Activated CD8-positive, alpha-beta T cell treated with anti-CD3 and anti-CD28 coated beads for 36 hours (primary cell): ENCODE results near the gene CIPC. TPM values are rescaled to one million over a fixed set of nuclear protein-coding genes. Genes with fewer than 3 reads are reported as not detected.

Experiments
- ATAC-seq: fragments of 200-7000 bp; cut with Tn5 transposase; one replicate; pipeline ENCODE4 v1.10.0; 2021; ENCODE audit warnings: mild to moderate bottlenecking, moderate library complexity
- CTCF ChIA-PET: fragments of 350-600 bp; sonication (Branson Sonifier 250); formaldehyde crosslinking; loops from one replicate; lab custom pipeline; 2021; ENCODE audit warnings: antibody characterized with exemption; lab: Charles Lee
- POLR2A ChIA-PET: fragments of 350-600 bp; sonication (Branson Sonifier 250); formaldehyde crosslinking; loops from one replicate; lab custom pipeline; 2021; ENCODE audit warnings: antibody characterized with exemption; lab: Charles Lee
- DNase-seq: peaks from one replicate; pipeline ENCODE4 v3.0.0-alpha.2; 2020
- H3K27ac Mint-ChIP-seq: one replicate; pipeline ENCODE4 v1.8.0; 2021; ENCODE audit warnings: mild to moderate bottlenecking, mixed read lengths
- H3K27me3 Mint-ChIP-seq: one replicate; pipeline ENCODE4 v1.8.0; 2021; ENCODE audit warnings: mixed read lengths
- H3K36me3 Mint-ChIP-seq: one replicate; pipeline ENCODE4 v1.8.0; 2021; ENCODE audit warnings: low read depth, mixed read lengths
- H3K4me1 Mint-ChIP-seq: one replicate; pipeline ENCODE4 v1.8.0; 2021; ENCODE audit warnings: low read depth, mixed read lengths
- H3K4me3 Mint-ChIP-seq: one replicate; pipeline ENCODE4 v1.8.0; 2021; ENCODE audit warnings: mild to moderate bottlenecking, moderate library complexity, mixed read lengths
- H3K9me3 Mint-ChIP-seq: one replicate; pipeline ENCODE4 v1.8.0; 2021; ENCODE audit warnings: mixed read lengths
- intact Hi-C: fragments of 100-400 bp; cut with micrococcal nuclease; formaldehyde crosslinking; loops from one replicate; pipeline ENCODE4 v1.10.0; 2022
- total RNA-seq, 2 experiments: library from RNA; stranded (reverse); gene quantifications; one replicate each; pipeline ENCODE4 v1.2.3, GENCODE V29; 2021
- TF ChIP-seq, protein P1 (sequence below): fragments of 200-600 bp; IDR thresholded peaks from one replicate; pipeline ENCODE4 v1.8.0; 2022; ENCODE audit warnings: antibody characterized with exemption, mild to moderate bottlenecking

Gene CIPC
- total RNA-seq, 2 experiments from 2014 or later = 8.8 to 9.6 TPM

DNA sequence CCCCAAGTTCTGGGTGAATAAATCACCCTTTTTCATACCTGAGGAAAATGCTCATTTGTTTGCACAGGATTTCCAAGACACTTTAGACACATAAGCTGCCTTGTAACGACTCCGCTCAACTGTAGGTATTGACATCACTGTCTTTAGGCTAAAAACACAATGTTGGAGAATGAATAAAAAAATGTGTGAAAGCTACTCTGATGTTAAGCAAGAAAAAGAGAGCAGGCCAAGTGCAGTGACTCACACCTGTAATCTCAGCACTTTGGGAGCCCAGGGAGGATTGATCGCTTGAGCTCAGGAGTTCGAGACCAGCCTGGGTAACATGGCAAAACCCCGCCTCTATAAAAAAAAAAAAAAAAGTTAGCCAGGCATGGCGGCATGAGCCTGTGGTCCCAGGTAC is 11.1 kb upstream of the CIPC start:
- ATAC-seq = no peak
- ChIA-PET POLR2A (no interaction called here), CTCF (interaction anchor here (1.4 to 9.7 kb wide), 6 partner anchors 8 to 214 kb away, joined by 4 to 122 read pairs (median 22); no protein-coding TSS in a partner anchor)
- Mint-ChIP-seq H3K9me3 (peaks cover 11% of the 10 kb centered on the region), H3K27ac (no peak overlapping the region), H3K4me1 (peaks cover 5% of the 10 kb centered on the region), H3K27me3 (no peaks in the 10 kb centered on the region), H3K4me3 (no peak overlapping the region), H3K36me3 (peaks cover 5% of the 10 kb centered on the region)
- intact Hi-C loops = no loop called here
- DNase-seq = no peak
- TF ChIP-seq, protein P1, sequence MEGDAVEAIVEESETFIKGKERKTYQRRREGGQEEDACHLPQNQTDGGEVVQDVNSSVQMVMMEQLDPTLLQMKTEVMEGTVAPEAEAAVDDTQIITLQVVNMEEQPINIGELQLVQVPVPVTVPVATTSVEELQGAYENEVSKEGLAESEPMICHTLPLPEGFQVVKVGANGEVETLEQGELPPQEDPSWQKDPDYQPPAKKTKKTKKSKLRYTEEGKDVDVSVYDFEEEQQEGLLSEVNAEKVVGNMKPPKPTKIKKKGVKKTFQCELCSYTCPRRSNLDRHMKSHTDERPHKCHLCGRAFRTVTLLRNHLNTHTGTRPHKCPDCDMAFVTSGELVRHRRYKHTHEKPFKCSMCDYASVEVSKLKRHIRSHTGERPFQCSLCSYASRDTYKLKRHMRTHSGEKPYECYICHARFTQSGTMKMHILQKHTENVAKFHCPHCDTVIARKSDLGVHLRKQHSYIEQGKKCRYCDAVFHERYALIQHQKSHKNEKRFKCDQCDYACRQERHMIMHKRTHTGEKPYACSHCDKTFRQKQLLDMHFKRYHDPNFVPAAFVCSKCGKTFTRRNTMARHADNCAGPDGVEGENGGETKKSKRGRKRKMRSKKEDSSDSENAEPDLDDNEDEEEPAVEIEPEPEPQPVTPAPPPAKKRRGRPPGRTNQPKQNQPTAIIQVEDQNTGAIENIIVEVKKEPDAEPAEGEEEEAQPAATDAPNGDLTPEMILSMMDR = no peak

DNA sequence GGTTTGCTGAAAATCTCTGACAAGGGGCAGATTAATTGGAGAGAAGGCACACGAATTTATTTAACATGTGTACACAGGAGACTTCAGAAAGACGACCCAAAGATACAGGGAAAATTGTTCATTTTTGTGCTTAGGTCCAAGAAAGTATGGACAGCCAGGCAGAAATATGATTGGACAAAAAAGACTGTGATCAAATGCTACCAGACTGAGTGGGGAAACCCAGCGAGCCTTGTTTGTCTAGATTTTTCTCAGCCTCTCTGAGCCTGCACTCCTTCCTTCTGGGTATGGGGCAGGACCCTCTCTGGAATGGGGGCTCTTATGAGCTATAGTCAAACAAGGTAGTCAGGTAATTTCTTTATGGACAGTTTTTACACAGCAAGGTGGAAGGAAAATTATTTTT is 10.4 kb upstream of the CIPC start:
- Mint-ChIP-seq H3K4me3 (no peak overlapping the region), H3K36me3 (peaks cover 5% of the 10 kb centered on the region), H3K4me1 (peaks cover 5% of the 10 kb centered on the region), H3K27ac (no peak overlapping the region), H3K27me3 (no peaks in the 10 kb centered on the region), H3K9me3 (peaks cover 11% of the 10 kb centered on the region)
- CTCF ChIA-PET = interaction anchor here (1.1 to 9.7 kb wide), 5 partner anchors 12 to 215 kb away, joined by 4 to 122 read pairs (median 20); no protein-coding TSS in a partner anchor
- TF ChIP-seq, protein P1 = no peak
- no peak for DNase-seq
- intact Hi-C loops = no loop called here
- POLR2A ChIA-PET = no interaction called here
- ATAC-seq = no peak

DNA sequence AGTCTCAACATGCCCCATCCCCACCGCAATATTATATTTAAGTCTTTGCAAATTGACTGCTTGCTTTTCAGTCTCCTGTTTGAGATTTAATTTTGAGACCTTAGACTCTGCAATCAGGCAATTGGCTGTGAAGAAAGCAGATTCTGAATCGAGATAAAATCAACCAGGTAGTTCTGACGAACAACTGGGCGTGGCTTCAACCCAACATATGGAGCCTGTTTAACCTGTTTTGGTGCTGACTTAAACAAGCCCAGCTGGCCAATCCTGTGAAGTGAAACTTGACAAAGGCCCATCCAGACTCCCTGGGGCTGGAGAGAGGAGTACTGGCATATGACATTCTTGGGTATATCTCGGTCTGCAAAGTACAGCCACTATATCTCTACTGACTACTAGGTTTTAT is 9.8 kb upstream of the CIPC start:
- H3K27ac Mint-ChIP-seq = no peak overlapping the region
- TF ChIP-seq, protein P1 = no peak
- POLR2A ChIA-PET = no interaction called here

DNA sequence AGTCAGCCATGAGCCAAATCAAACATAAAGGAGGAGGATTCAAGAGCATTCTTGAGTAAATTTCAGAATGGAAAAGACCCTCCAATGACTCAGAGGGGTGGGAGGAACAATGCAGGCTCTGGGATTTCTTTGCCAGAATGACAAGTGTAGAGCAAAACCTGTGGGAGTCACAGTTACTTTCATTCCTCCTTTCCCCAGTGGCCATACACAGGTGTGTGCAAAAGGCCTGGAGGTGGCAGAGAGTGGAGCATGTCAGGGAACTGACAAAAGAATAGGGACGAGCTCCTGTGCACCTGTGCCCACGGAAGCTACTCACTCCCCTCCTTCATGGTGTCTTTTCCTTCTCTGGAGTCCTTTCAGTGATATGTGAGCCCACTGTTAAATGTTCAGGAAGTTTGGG is 9.4 kb upstream of the CIPC start:
- H3K4me1 Mint-ChIP-seq = peaks cover 5% of the 10 kb centered on the region
- H3K9me3 Mint-ChIP-seq = peaks cover 11% of the 10 kb centered on the region
- ATAC-seq = no peak
- intact Hi-C loops = no loop called here
- H3K27me3 Mint-ChIP-seq = no peaks in the 10 kb centered on the region
- H3K27ac Mint-ChIP-seq = no peak overlapping the region
- ChIA-PET POLR2A (interaction anchor here (0.6 to 1.1 kb wide), 2 partner anchors 9 to 10 kb away, joined by 3 read pairs; partner anchors contain the start of gene CIPC), CTCF (interaction anchor here (0.6 to 2.1 kb wide), 6 partner anchors 11 to 216 kb away, joined by 3 to 9 read pairs (median 4); no protein-coding TSS in a partner anchor)
- peaks cover 5% of the 10 kb centered on the region for H3K36me3 Mint-ChIP-seq
- no peak for DNase-seq
- TF ChIP-seq, protein P1 = no peak
- no peak overlapping the region for H3K4me3 Mint-ChIP-seq

More for the DNA sequence above, 9.8 kb upstream of the CIPC start:
- intact Hi-C loops = no loop called here
- peaks cover 11% of the 10 kb centered on the region for H3K9me3 Mint-ChIP-seq
- peaks cover 5% of the 10 kb centered on the region for H3K36me3 Mint-ChIP-seq
- DNase-seq (no peak), ATAC-seq (no peak)
- no peaks in the 10 kb centered on the region for H3K27me3 Mint-ChIP-seq
- H3K4me3 Mint-ChIP-seq = no peak overlapping the region
- CTCF ChIA-PET = interaction anchor here (1.1 to 4.9 kb wide), 4 partner anchors 11 to 216 kb away, joined by 4 to 20 read pairs (median 7); no protein-coding TSS in a partner anchor
- peaks cover 5% of the 10 kb centered on the region for H3K4me1 Mint-ChIP-seq

DNA sequence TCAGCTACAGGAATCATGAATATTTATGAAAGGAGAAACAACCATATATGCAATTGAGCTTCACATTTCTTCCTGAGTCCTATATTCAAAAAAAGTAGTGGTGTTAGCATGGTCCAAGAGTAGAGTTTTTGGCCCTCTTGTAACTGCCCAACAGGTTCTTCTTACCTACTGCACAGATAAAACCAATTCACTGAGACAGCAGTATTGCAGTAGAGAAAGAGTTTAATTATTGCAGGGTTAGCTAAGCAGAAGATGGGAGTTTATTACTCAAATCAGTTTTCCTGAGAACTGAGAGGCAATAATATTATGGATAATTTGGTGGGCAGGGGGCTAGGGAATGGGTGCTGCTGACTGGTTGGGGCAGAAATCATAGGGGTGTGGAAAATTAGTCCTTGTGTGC is 6.5 kb upstream of the CIPC start:
- Mint-ChIP-seq H3K27ac (no peak overlapping the region), H3K36me3 (peaks cover 5% of the 10 kb centered on the region), H3K4me3 (no peak overlapping the region), H3K4me1 (peaks cover 14% of the 10 kb centered on the region), H3K9me3 (peaks cover 11% of the 10 kb centered on the region), H3K27me3 (no peaks in the 10 kb centered on the region)
- intact Hi-C loops = no loop called here
- DNase-seq = no peak
- ATAC-seq = no peak
- ChIA-PET CTCF (interaction anchor here (0.9 to 7.7 kb wide), 8 partner anchors 15 to 381 kb away, joined by 3 to 111 read pairs (median 6); no protein-coding TSS in a partner anchor), POLR2A (interaction anchor here (0.6 kb wide), 1 partner anchor 24 kb away, joined by 3 read pairs; no protein-coding TSS in a partner anchor)
- TF ChIP-seq, protein P1 = no peak
